ENCODE results near the gene AMER2.
"Not testable (repeated sequence)": the region's sequence is repeated elsewhere in the genome, so short reads cannot be mapped to it uniquely, and the experiment has no call there.

AMER2 gene

GRCh38 chr13:25181597-25181996, 9.5 kb upstream of the AMER2 start:
- DNase-seq (ENCODE audit: low spot score) = no peak

- DNase-seq (ENCODE audit: low spot score) = no peak
Measured at GRCh38 chr13:25180775-25181537, 8.9 kb upstream of the AMER2 start.

- no peak for DNase-seq (ENCODE audit: low spot score)
Measured at GRCh38 chr13:25179832-25180774, 8.0 kb upstream of the AMER2 start.

DNA sequence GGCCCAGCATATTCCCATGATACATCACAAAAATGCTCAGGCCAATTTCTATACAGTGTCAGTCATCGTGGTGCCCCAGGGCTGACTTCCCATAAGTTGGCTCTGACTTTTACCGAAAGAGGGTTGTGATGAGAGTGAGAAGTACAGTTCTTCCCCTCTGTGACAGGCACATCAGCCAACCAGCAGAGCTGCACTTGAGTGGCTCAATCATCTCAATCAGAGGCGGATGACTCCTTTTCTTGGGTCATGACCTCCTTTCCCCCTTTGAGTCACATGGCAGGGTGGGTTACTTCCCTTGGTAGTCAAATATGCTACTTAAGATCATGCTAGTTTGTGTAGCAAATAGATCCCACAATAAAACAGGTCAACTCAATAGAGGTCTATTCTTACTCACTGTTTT, 6.9 kb upstream of the AMER2 start:
- DNase-seq (ENCODE audit: low spot score) = no peak

- DNase-seq (ENCODE audit: low spot score) = no peak
Measured at GRCh38 chr13:25178070-25178469, 6.0 kb upstream of the AMER2 start.

DNA sequence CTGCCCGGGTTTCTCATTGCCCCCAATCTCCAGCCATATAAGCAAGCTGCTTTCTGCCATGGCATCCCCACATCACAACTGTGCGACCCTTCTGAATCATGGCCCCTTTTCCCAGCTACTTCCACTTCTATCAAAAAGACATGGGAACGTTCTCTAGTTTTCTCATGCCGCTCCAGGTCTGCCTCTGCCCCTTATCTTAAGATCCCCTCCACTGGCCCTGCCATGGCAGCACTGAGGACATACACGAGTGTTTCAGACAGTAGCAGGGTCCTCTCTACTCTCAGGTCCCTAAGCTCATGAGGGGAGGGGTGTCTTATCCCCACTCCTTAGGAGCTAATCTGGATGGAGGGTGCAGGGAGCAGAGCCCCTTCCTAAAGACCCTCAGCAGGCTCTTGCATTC, 5.5 kb upstream of the AMER2 start:
- no peak for DNase-seq (ENCODE audit: low spot score)

DNA sequence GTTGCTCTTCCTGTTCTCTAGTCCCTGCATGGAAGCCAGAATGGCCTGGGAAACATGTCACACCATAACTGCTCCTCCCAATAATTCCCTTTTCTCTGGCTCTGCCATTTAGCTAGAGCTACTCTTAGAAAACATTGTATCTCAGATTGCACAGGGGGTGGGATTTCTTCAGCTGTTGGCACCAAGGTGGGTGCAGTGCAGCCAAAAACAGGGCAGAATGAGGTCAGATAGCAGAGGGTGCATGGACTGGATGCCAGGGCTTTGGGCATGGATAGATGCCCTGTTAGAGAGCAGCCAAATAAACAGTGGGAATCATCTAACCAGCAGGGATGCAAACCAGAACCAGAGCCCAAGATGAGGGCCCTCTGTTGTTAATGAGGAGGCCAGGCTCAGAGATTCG, 4.9 kb upstream of the AMER2 start:
- no peak for DNase-seq (ENCODE audit: low spot score)

DNA sequence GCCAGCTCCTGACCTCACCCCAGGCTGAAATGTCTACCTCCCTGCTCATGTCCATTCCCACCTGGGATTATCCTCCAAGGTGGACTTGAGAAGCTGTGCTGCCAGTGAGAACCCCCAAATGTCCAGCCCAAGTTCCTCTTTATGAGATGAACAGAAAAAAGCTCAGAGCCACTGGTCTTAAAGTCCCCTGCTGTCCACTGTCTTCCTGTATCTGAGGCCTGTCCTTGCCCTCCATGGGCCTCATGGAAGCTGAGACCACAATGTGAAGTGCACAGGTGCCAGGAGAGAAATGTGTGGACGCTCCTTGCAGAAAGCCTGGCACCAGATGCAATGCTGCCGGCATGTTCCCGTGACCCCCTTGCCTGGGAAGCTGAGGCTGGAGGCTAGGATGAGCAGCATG, 3.3 kb upstream of the AMER2 start:
- DNase-seq (ENCODE audit: low spot score) = no peak

DNA sequence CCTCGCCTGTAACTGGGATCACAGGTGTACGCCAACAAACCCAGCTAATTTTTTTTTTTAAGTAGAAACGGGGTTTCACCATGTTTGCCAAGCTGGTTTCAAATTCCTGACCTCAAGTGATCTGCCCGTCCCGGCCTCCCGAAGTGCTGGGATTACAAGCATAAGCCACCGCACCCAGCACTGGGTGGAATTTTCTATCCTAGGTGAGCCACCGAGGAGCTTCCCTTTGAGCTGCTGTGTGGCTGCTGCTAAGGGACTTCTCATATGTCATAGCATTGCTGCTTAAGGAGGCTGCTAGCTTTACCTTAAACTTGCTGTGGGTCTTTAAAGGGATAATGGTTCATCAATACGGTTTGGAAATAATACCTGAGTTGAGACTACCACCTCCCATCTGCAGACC, 2.9 kb upstream of the AMER2 start:
- DNase-seq (ENCODE audit: low spot score) = no peak

GRCh38 chr13:25174304-25174703, 2.2 kb upstream of the AMER2 start:
- DNase-seq (ENCODE audit: low spot score) = no peak

GRCh38 chr13:25172303-25172630, 179 bp upstream of the AMER2 start:
- no peak for DNase-seq (ENCODE audit: low spot score)

- no peak for DNase-seq (ENCODE audit: low spot score)
Measured at GRCh38 chr13:25171170-25171516, 945 bp downstream of the AMER2 start.

- no peak for DNase-seq (ENCODE audit: low spot score)
Measured at GRCh38 chr13:25170554-25171111, 1.5 kb downstream of the AMER2 start.

DNA sequence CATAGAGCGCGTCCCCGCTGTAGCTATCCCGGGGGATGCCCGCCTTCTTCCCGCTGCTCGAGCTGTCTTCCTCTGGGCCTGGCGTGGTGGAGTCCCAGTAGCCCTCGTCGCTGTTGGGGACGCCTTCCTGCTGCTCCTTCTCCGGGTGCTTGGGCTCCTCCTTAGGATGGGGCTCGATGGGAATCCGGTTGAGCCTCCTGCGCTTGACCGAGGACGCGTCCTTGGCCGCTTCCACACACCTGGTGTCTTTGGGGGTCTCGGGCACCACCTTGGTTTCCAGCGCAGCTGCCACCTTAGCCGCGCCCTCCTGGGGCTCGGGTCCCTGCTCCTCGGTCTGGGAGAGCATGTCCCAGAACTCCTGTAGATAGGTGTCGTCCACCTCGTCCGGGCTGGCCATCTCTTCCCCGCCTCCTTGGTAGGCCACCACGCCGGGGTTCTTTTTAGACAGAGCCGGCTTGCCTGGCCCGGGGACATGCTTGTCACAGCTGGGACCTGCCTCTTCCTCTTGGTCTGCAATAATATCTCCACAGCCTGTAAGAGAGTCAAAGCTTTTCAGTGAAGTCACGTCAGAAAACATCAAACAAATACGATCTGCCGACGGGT, 2.0 kb downstream of the AMER2 start:
- no peak for DNase-seq (ENCODE audit: low spot score)

DNA sequence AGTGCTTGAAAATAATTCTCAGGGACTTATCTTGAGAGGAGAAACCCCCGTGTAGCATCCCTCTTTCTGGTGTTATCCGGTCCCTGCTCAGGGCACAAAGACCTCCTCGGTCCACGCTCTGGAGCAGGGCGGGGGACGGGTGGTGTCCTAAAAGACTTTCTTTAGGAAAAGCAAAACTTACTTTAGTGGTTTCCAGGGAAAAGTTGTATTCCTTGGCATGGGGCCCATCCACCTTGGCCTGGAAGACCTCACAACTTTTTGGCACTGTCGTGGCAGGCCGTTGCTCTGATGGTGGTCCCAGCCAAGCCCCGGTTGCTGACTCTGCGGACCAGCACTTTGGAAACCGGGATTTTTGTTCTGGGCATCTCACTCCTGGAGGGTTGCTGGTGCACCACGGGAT, 2.7 kb downstream of the AMER2 start:
- no peak for DNase-seq (ENCODE audit: low spot score)

- no peak for DNase-seq (ENCODE audit: low spot score)
Measured at GRCh38 chr13:25168790-25169189, 3.3 kb downstream of the AMER2 start.

DNA sequence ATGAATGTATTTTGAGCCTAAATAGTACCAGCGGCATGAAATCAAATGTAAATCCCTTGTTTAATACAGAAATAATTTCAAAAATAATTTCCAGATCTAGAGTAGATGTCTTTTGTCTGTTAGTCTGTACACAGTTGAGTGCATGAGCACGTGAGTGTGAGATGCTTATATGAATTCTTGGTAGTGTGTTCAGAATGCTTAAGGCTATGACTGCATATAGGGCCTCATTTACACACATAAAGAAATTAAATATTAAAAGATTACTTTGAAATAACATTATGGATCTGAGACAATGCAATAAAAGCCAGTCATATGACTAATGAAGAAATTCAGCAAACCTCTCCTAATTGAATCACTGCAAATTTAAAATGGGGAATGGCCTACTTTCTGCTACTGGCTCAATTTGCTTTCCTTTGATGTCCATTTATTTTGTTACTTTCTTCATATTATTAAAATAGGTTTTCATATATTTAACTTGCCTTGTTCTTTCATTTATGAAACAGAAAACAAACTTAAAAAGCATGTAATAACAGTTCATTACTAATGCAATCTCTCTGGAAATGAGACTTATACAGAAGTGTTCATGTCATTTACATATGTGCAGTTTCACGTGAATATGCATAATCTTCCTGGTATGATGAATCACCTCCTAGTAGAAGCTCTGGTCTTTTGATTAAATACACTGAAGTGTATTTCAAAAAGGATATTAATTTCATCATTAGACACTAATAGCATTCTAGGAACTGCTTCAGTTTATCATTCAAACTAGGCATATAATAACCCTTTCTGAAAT, 4.5 kb downstream of the AMER2 start:
- DNase-seq (ENCODE audit: low spot score) = no peak

DNA sequence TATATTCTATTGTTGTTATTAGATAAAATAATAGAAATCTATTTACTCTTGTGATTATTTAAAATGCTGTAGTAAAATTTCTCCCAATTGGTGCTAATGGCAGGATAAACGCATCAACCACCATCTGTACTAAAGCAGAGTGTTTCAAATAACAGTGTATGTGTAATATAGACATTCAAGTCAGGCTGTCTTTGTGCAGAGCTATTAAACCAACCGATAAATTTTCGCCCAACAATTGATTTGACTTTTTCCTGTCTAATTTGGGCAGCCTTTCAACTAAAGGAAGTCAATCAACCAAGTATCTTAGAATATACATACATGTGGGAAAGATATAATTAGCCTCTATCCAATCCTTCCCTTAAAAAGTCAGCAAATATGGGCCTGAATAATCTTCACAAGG, 5.8 kb downstream of the AMER2 start:
- DNase-seq (ENCODE audit: low spot score) = no peak

GRCh38 chr13:25165663-25166062, 6.4 kb downstream of the AMER2 start:
- no peak for DNase-seq (ENCODE audit: low spot score)

GRCh38 chr13:25165163-25165562, 6.9 kb downstream of the AMER2 start:
- not testable (repeated sequence) for DNase-seq (ENCODE audit: low spot score)

DNA sequence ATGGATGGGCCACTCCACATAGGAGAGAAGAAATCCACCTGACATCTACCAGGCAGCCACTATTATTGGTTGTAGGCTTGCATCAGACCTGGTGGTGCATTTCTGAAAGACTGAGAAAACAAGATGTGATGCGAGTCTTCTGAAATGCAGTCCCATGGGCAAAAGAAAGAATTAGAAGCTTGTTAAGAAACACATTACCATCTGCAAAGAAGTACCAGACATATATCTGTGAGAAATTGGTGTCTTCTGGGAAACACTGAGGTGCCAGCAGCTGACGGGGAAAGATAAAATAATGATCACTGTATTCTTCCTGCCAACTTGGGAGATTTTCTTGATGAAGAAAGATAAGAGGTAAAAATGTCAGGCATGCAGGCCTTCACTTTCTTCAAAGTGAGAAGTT, 14.4 kb downstream of the AMER2 start:
- no peak for DNase-seq (ENCODE audit: low spot score)

GRCh38 chr13:25153736-25154135, 18.4 kb downstream of the AMER2 start:
- no peak for DNase-seq (ENCODE audit: low spot score)

All from CD4-positive, alpha-beta T cell treated with Interleukin-15 for 4 hours (primary cell).